Fibroblast of the aortic adventitia (primary cell): ENCODE data around the gene AMPD2. TPM values are rescaled to one million over a fixed set of nuclear protein-coding genes. Genes with fewer than 3 reads are reported as not detected.
"Not testable (repeated sequence)": the region's sequence is repeated elsewhere in the genome, so short reads cannot be mapped to it uniquely, and the experiment has no call there.

Experiments used
- DNase-seq: peaks from one replicate; pipeline ENCODE4 v3.0.0-alpha.2; 2010; ENCODE audit warnings: low read depth
- H3K4me3 ChIP-seq: 2 replicates; pipeline ENCODE4 v1.5.1; 2011; ENCODE audit warnings: low read depth, mild to moderate bottlenecking, control low read depth, low read length, moderate library complexity
- CTCF ChIP-seq: IDR thresholded peaks from 2 replicates; pipeline ENCODE4 v1.5.1; 2011; ENCODE audit warnings: mild to moderate bottlenecking, low read length, control low read depth, inconsistent platforms; ENCODE audit not compliant: insufficient read depth
- total RNA-seq: library from RNA; depleted of rRNA; stranded (reverse); fragments of >200 nt; gene quantifications from 2 replicates; pipeline ENCODE4 v1.2.3, GENCODE V29; 2012; ENCODE audit warnings: low replicate concordance

The AMPD2 gene
- total RNA-seq, 1 donor = 67.2 TPM

GRCh38 chr1:109661391-109661790 lies 41.8 kb downstream of the AMPD2 start:
- TF ChIP-seq CTCF = no peak
- H3K4me3 ChIP-seq = no peak overlapping the region

GRCh38 chr1:109664671-109665070 lies 45.0 kb downstream of the AMPD2 start:
- no peak for TF ChIP-seq CTCF
- no peak overlapping the region for H3K4me3 ChIP-seq
- no peak for DNase-seq

More at GRCh38 chr1:109661391-109661790, 41.8 kb downstream of the AMPD2 start:
- no peak for DNase-seq

GRCh38 chr1:109667452-109668122 lies 48.0 kb downstream of the AMPD2 start, which contains the start of gene GSTM2:
Gene GSTM2 (plus strand): TSS chr1:109668057. CDS start chr1:109668116, 59 bp downstream.
- no peak for TF ChIP-seq CTCF
- H3K4me3 ChIP-seq = peak within 1 kb of the TSS; percentile 66
- peak; percentile 77 for DNase-seq

- TF ChIP-seq CTCF = no peak
- no peak for DNase-seq
- H3K4me3 ChIP-seq = peak overlapping the region; percentile 66
These were observed 48.6 kb downstream of the AMPD2 start for GRCh38 chr1:109668123-109668775.

- H3K4me3 ChIP-seq = no peak overlapping the region
- no peak for DNase-seq
- TF ChIP-seq CTCF = no peak
These were observed 49.8 kb downstream of the AMPD2 start for GRCh38 chr1:109669246-109669948.

- H3K4me3 ChIP-seq, DNase-seq: not testable (repeated sequence)
These were observed 50.3 kb downstream of the AMPD2 start for GRCh38 chr1:109669949-109670302.

GRCh38 chr1:109671067-109671466 lies 51.4 kb downstream of the AMPD2 start:
- DNase-seq = no peak
- no peak for TF ChIP-seq CTCF
- H3K4me3 ChIP-seq = no peak overlapping the region

GRCh38 chr1:109673861-109674260 lies 54.2 kb downstream of the AMPD2 start:
- not testable (repeated sequence) for H3K4me3 ChIP-seq, DNase-seq

GRCh38 chr1:109676683-109677381 lies 57.2 kb downstream of the AMPD2 start:
- not testable (repeated sequence) for H3K4me3 ChIP-seq, DNase-seq
